PC-9 (cell line): Measurements from ENCODE around the gene MOGAT2.

Experiments used
- EZH2 ChIP-seq: fragments of 200-600 bp; sonication (generic); IDR thresholded peaks from 2 replicates; pipeline ENCODE4 v1.8.0; 2017; ENCODE audit warnings: antibody characterized with exemption, low read depth
- TF ChIP-seq, protein P1 (sequence below): fragments of 200-600 bp; sonication (generic); conservative IDR thresholded peaks from 2 replicates; pipeline ENCODE4 v1.6.1; 2017; ENCODE audit warnings: mixed run types, antibody characterized with exemption, mild to moderate bottlenecking, moderate library complexity

DNA sequence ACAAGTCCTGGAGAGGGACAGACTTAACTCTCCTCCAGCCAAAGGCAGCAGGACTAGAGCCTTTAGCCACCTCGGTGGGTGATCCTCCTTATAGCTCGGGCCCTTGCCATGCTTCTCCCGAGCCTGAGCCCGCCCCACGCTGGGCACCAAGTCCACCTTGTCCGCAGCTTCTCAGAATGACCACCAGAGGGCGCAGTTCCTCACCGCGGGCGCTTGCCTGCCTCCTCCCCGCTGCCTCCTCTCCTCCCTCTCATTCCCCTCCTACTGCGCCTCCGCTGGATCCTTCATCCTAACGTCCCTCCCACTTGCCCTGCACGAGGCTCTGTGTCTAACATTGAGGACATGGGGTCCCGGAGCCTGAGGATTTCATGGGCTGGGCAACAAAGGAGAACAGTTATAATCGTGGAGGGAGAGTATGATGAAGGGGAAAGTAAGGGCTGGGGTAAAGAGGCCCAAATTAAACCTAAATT lies 11.3 kb upstream of the MOGAT2 start:
- TF ChIP-seq, protein P1, sequence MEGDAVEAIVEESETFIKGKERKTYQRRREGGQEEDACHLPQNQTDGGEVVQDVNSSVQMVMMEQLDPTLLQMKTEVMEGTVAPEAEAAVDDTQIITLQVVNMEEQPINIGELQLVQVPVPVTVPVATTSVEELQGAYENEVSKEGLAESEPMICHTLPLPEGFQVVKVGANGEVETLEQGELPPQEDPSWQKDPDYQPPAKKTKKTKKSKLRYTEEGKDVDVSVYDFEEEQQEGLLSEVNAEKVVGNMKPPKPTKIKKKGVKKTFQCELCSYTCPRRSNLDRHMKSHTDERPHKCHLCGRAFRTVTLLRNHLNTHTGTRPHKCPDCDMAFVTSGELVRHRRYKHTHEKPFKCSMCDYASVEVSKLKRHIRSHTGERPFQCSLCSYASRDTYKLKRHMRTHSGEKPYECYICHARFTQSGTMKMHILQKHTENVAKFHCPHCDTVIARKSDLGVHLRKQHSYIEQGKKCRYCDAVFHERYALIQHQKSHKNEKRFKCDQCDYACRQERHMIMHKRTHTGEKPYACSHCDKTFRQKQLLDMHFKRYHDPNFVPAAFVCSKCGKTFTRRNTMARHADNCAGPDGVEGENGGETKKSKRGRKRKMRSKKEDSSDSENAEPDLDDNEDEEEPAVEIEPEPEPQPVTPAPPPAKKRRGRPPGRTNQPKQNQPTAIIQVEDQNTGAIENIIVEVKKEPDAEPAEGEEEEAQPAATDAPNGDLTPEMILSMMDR, result peak; percentile 96
- no peak for TF ChIP-seq EZH2
